Measurements from ENCODE around the gene C11orf98. TPM values are rescaled to one million over a fixed set of nuclear protein-coding genes. Genes with fewer than 3 reads are reported as not detected.

Gene C11orf98
- total and polyA plus RNA-seq, 2 donors (not counting 1 experiment from before 2014, with no cell fraction given): 41.5 to 48.1 TPM

DNA sequence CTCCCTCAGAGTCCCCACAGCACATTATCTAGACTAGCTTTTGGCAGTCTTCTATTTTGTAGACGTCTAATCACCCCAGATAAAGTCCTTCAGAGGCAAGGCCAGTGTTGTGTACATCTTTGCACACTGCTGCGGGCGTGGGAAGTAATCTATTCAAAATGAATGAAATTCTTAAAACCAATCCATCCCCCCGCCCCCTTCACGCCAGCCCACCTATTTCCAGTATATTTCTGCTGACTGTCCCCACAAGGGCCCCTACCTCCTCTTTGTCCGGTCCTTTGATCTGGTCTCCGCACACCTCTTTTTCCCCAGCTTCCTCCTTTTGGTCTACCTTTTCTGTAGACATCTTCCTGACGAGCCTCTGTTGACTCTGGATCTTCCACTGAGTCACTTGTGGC is 41.8 kb upstream of the C11orf98 start:
- H3K4me3 Mint-ChIP-seq: peak overlapping the region; percentile 92
- Histone ChIP-seq H4K20me1 (ENCODE audit: control insufficient read depth, insufficient read depth, low read length, poor library complexity, severe bottlenecking) (no peaks in the 10 kb centered on the region), H3K9ac (ENCODE audit: low read length) (peak overlapping the region; percentile 83), H3K36me3 (replicated peaks in 1 of 2; ENCODE audit: control extremely low read depth in 1 of 2, control insufficient read depth in 1 of 2, extremely low read depth in 1 of 2, insufficient read depth in 2 of 2, low read length in 1 of 2) (peaks cover 0 to 13% of the 10 kb centered on the region in 2 experiments), H2AFZ (ENCODE audit: insufficient read depth, low read depth, low read length, poor library complexity, severe bottlenecking) (peak overlapping the region; percentile 86), H3K27ac (ENCODE audit: low read length in 2 of 2) (no peak overlapping the region), H3K4me3 (ENCODE audit: control extremely low read depth in 1 of 5, extremely low read depth in 1 of 5, insufficient read depth in 1 of 5, low read depth in 2 of 5, low read length in 4 of 5) (peak overlapping the region in 4 of 5 experiments; percentile 65 to 86 (median 68)), H3K4me1 (ENCODE audit: control insufficient read depth in 2 of 2, insufficient read depth in 2 of 2, low read length in 2 of 2) (peaks cover 39 to 50% of the 10 kb centered on the region in 2 donors), H3K9me3 (ENCODE audit: control extremely low read depth in 1 of 3, control insufficient read depth in 2 of 3, insufficient read depth in 1 of 3, low read length in 2 of 3) (no peaks in the 10 kb centered on the region), H3K79me2 (ENCODE audit: control insufficient read depth, insufficient read depth, low read length) (peaks cover 25% of the 10 kb centered on the region), H3K27me3 (replicated peaks in 1 of 4; ENCODE audit: control extremely low read depth in 1 of 4, control insufficient read depth in 3 of 4, insufficient read depth in 4 of 4, low read length in 3 of 4) (no peaks in the 10 kb centered on the region), H3K4me2 (replicated peaks; ENCODE audit: low read depth, low read length, poor library complexity, severe bottlenecking) (peak overlapping the region; percentile 95)
- intact Hi-C loops (cut with micrococcal nuclease): loop anchor here (1.0 to 5.0 kb wide), 6 partner anchors 42 to 174 kb away; partner anchors contain the start of genes C11orf98, CSKMT, EEF1G and ROM1
- H3K9me3 Mint-ChIP-seq (ENCODE audit: insufficient read depth): no peaks in the 10 kb centered on the region
- H3K4me1 Mint-ChIP-seq: peaks cover 51% of the 10 kb centered on the region
- TF ChIP-seq EZH2 (IDR thresholded peaks at IDR 0.05; ENCODE audit: borderline replicate concordance, insufficient read depth, low read depth, low read length, poor library complexity, severe bottlenecking): no peak
- TF ChIP-seq, protein P1, sequence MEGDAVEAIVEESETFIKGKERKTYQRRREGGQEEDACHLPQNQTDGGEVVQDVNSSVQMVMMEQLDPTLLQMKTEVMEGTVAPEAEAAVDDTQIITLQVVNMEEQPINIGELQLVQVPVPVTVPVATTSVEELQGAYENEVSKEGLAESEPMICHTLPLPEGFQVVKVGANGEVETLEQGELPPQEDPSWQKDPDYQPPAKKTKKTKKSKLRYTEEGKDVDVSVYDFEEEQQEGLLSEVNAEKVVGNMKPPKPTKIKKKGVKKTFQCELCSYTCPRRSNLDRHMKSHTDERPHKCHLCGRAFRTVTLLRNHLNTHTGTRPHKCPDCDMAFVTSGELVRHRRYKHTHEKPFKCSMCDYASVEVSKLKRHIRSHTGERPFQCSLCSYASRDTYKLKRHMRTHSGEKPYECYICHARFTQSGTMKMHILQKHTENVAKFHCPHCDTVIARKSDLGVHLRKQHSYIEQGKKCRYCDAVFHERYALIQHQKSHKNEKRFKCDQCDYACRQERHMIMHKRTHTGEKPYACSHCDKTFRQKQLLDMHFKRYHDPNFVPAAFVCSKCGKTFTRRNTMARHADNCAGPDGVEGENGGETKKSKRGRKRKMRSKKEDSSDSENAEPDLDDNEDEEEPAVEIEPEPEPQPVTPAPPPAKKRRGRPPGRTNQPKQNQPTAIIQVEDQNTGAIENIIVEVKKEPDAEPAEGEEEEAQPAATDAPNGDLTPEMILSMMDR (IDR thresholded peaks at IDR 0.05): no peak
- H3K27me3 Mint-ChIP-seq: no peaks in the 10 kb centered on the region
- no peak for ATAC-seq (ENCODE audit: low read depth)
- CTCF ChIA-PET: interaction anchor here (0.7 to 3.3 kb wide), 8 partner anchors 12 to 174 kb away, joined by 3 to 13 read pairs (median 4); partner anchors contain the start of genes HNRNPUL2, SLC3A2 and TTC9C
- DNase-seq: no peak
- peak overlapping the region; percentile 82 for H3K27ac Mint-ChIP-seq
- 94% methylated on average over 7 of the region's 8 CpGs for WGBS (ENCODE audit: insufficient coverage)
- POLR2A ChIA-PET: interaction anchor here (0.6 to 6.5 kb wide), 12 partner anchors 21 to 174 kb away, joined by 3 to 66 read pairs (median 4); partner anchors contain the start of genes B3GAT3, C11orf98, CSKMT and HNRNPUL2
